GM21515 (cell line): ENCODE results near the gene SLC19A1.
A peak's percentile ranks its signal among the peaks of the same experiment; 100 is the strongest.

Source experiments
- ATAC-seq: cut with Tn5 transposase; IDR thresholded peaks from one replicate; pipeline ENCODE4 v1.9.1; 2021; ENCODE audit not compliant: unreplicated experiment

Gene SLC19A1

GRCh38 chr21:45542242-45542666 is at the start of gene SLC19A1:
TSS of gene SLC19A1 (minus strand) at chr21:45542440. CDS start at chr21:45537959, 4,481 bp downstream.
- ATAC-seq = peak; percentile 51

DNA sequence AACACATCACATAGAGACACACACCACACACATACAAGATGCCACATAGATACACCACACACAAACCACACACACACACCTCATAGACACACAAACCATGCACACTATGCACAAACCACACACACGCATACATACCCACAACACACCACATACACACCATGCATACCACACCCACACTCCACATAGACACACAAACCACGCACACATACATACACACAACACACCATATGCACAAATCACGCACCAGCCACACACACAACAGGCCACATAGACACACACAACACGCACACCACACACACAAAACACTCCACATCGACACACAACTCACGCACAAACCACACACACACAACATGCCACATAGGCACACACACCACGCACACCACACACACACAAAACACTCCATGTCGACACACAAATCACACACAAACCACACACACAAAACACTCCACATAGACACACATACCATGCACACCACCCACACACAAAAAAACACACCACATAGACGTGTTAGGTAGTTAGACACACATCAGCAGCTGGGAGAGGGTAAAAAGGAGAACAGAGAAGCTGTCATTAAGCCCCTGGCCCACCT is 49.5 kb upstream of the SLC19A1 start:
- no peak for ATAC-seq

GRCh38 chr21:45590726-45591618 is 48.7 kb upstream of the SLC19A1 start:
- ATAC-seq = no peak

- ATAC-seq = no peak
Measured at GRCh38 chr21:45590246-45590725, 48.0 kb upstream of the SLC19A1 start.

- no peak for ATAC-seq
Measured at GRCh38 chr21:45589686-45590245, 47.5 kb upstream of the SLC19A1 start.

DNA sequence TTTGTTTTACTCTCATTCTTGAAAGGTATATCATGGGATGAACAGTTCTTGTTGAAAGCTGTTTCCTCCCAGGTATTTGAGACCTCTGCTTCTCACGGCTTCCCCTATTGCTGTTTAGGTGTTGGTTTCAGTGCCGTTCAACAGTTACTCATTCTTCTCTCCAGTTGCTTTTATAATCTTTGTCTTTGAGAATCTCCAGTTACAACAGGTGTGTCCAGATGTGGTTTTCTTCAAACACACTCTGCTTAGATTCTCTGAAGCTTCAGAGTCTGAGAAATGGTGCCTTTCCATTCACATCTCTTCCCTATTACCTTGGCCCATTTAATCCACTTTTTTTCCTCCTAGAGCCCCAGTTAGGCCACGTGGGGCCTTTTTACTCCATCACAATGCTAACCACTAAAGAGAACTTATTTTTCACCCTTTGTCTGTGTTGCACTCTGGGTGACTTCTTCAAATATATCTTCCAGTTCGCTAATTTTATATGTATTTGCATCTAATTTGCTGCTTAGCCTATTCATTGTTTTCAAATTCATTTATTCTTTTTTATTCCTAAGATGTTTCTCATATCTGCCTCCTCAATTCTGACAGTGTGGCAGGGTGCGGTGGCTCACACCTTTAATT is 46.7 kb upstream of the SLC19A1 start:
- ATAC-seq = no peak

- no peak for ATAC-seq
Measured at GRCh38 chr21:45588086-45588825, 46.0 kb upstream of the SLC19A1 start.

GRCh38 chr21:45586289-45586858 is 44.1 kb upstream of the SLC19A1 start:
- ATAC-seq = no peak

DNA sequence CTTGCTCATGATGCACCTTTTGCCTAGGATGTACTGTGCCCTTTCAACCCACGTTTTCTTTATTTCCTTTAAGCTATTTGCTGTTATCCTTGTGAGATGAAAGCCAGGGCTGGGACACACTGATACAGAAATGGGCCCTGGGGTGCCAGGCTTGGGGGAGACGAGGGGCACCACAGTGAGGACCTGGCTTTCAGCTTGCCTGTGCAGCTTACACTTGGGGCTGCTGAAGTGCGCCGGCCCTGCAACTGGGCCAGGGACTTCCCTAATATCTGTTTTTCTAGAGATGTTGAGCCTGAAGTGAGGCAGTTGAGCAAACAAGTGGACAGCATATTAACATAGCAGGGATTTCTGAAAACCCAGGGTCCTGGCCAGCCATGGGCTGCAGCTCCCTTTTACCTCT is 42.5 kb upstream of the SLC19A1 start:
- no peak for ATAC-seq

DNA sequence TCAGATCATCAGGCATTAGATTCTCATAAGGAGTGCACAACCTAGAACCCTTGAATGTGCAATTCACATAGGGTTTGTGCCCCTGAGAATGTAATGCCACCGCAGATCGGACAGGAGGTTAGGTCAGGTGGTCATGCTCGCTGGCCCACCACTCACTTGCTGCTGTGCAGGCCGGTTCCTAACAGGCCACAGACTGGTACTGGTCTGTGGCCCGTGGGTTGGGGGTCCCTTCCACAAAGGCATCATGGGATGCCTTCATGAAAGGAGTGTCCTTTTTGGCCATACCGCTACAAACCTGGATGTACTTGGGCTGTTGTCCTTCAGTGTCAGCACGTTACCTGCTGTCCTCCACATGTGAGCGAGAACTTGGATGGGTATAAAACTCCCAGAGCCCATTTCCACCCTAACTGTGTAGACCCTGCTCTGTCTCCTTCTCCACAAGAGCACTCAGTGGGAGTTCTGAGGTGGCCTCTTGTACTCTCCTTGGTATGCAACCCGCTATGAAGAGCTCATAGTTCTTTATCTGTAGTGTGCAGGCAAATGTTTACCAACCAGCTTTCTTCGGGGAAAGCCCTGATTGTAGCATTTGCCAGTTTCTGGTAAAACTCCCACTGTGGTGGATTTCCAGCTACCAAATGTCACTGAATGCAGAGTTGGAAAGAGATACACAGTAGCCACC is 41.7 kb upstream of the SLC19A1 start:
- no peak for ATAC-seq

- ATAC-seq = no peak
Measured at GRCh38 chr21:45582128-45582527, 39.9 kb upstream of the SLC19A1 start.

- no peak for ATAC-seq
Measured at GRCh38 chr21:45581322-45581712, 39.1 kb upstream of the SLC19A1 start.

- no peak for ATAC-seq
Measured at GRCh38 chr21:45580576-45581321, 38.5 kb upstream of the SLC19A1 start.

DNA sequence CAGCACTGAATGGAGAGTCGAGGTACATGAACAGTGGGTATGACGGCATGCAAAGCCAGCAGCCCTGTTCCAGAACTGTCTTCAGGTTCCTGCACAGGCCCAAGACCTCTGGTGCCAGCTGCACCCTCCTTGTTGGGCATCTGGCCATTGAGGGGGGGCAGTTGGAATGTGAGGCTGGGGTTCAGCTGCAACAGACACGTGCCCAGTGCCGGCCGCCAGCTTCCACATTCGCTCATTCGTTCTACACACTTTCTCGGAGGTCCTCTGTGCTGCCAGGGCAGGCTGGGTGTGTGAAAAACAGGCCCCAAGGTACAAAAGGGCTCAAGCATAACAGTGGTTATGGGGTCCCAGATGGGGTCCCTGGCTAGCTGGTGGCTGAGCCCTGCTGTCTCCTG is 37.9 kb upstream of the SLC19A1 start:
- no peak for ATAC-seq

- ATAC-seq = no peak
Measured at GRCh38 chr21:45579383-45580180, 37.3 kb upstream of the SLC19A1 start.

DNA sequence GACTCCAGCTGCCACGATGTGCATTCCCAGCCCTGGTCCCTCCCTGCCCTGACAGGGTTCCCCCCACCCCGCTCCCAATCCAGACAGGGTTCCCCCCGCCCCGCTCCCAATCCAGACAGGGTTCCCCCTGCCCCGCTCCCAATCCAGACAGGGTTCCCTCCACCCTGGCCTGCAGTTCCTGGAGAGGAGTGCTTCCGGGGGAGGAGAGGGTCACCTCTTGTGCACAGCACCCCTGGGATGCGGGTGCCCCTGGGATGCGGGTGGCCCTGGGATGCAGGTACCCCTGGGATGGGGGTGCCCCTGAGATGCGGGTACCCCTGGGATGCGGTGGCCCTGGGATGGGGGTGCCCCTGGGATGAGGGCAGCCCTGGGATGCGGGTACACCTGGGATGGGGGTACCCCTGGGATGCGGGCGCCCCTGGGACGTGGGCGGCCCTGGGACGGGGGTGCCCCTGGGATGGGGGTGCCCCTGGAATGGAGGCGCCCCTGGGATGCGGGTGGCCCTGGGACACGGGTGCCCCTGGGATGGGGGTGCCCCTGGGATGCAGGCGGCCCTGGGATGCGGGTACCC is 36.7 kb upstream of the SLC19A1 start:
- ATAC-seq = no peak

DNA sequence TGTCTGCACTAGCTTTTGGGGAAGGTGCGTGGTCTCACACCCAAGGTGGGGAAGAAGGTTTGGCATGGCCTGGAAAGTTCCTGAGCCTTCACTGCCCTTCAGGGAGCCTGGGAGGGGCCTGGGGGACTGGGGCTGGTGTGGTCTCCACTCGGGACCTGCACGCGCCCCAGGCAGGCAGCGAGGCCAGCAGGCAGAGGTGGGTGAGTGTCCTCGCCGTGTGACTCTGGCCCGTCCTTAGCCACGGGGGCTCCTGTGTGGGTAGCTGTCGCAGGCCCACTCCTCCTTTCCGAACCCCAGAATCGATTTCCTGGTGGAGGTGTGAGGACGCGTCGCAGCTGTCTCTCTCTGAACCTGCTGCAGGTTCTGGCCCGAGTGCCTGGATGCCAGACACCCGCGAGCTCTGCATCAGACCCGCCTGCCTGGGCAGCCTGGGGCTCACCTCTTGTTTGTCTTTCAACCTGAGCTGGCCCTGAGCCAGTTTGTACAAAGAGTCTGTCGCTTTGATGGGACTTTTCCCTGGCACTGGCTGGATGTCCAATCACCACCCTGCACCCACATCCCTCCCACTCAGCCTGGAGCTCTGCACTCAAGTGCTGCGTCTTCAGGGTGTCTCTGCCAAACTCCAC is 36.0 kb upstream of the SLC19A1 start:
- ATAC-seq = no peak

DNA sequence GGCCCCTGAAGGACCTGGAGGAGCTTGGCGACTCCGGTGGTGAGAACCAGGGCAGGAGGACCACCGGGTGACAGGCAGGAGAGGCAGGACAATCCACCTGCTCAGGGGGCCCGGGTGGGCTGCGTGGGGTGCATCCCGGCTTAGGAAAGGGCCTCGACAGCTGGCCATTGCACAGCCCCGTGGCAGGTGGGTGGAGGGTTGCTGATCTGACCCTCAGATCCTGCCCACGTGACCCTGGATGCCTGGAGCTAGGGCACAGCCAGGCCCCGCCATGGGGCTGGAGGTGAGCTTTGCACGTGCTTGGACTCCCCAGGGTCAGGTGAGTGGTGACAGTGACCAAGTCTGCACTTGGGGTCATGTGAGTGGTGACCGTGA is 35.5 kb upstream of the SLC19A1 start:
- no peak for ATAC-seq
